ENCODE data around the gene FCRL6.

FCRL6 gene

GRCh38 chr1:159835862-159836525 lies 33.8 kb downstream of the FCRL6 start:
- peaks cover 10% of the 10 kb centered on the region; the same call in 1 of the 2 replicates for H3K4me1 ChIP-seq (ENCODE audit: control insufficient read depth, insufficient read depth, low read length)
- no peaks in the 10 kb centered on the region for H3K36me3 ChIP-seq (ENCODE audit: control insufficient read depth, insufficient read depth, low read length)
- no peak overlapping the region for H3K9ac ChIP-seq (ENCODE audit: low read depth, low read length)
- H3K27ac ChIP-seq (ENCODE audit: low read depth, low read length): no peak overlapping the region
- peaks cover 12% of the 10 kb centered on the region for H3K27me3 ChIP-seq (ENCODE audit: control insufficient read depth, insufficient read depth, low read length)
- no peak overlapping the region for H3K4me3 ChIP-seq (ENCODE audit: low read depth, low read length)
- no peaks in the 10 kb centered on the region for H3K9me3 ChIP-seq (ENCODE audit: control insufficient read depth, insufficient read depth, low read length)

- no peak overlapping the region for H3K9ac ChIP-seq (ENCODE audit: low read depth, low read length)
- H3K36me3 ChIP-seq (ENCODE audit: control insufficient read depth, insufficient read depth, low read length): no peaks in the 10 kb centered on the region
- no peak overlapping the region for H3K4me3 ChIP-seq (ENCODE audit: low read depth, low read length)
- peaks cover 7% of the 10 kb centered on the region; the same call in 1 of the 2 replicates for H3K27me3 ChIP-seq (ENCODE audit: control insufficient read depth, insufficient read depth, low read length)
- no peaks in the 10 kb centered on the region for H3K9me3 ChIP-seq (ENCODE audit: control insufficient read depth, insufficient read depth, low read length)
- no peak overlapping the region for H3K27ac ChIP-seq (ENCODE audit: low read depth, low read length)
- H3K4me1 ChIP-seq (ENCODE audit: control insufficient read depth, insufficient read depth, low read length): no peaks in the 10 kb centered on the region
These were observed 36.6 kb downstream of the FCRL6 start for GRCh38 chr1:159838715-159839114.

GRCh38 chr1:159839116-159839849 lies 37.1 kb downstream of the FCRL6 start:
- H3K9ac ChIP-seq (ENCODE audit: low read depth, low read length): no peak overlapping the region
- H3K27me3 ChIP-seq (ENCODE audit: control insufficient read depth, insufficient read depth, low read length): 0 out of 2 replicates have a peak, but pooled peaks cover 5% of the 10 kb centered on the region
- no peaks in the 10 kb centered on the region for H3K9me3 ChIP-seq (ENCODE audit: control insufficient read depth, insufficient read depth, low read length)
- no peaks in the 10 kb centered on the region for H3K4me1 ChIP-seq (ENCODE audit: control insufficient read depth, insufficient read depth, low read length)
- no peak overlapping the region for H3K27ac ChIP-seq (ENCODE audit: low read depth, low read length)
- no peaks in the 10 kb centered on the region for H3K36me3 ChIP-seq (ENCODE audit: control insufficient read depth, insufficient read depth, low read length)
- no peak overlapping the region for H3K4me3 ChIP-seq (ENCODE audit: low read depth, low read length)

GRCh38 chr1:159841749-159842148 lies 39.6 kb downstream of the FCRL6 start:
- H3K36me3 ChIP-seq (ENCODE audit: control insufficient read depth, insufficient read depth, low read length): no peaks in the 10 kb centered on the region
- H3K27ac ChIP-seq (ENCODE audit: low read depth, low read length): no peak overlapping the region
- no peaks in the 10 kb centered on the region for H3K27me3 ChIP-seq (ENCODE audit: control insufficient read depth, insufficient read depth, low read length)
- H3K9ac ChIP-seq (ENCODE audit: low read depth, low read length): no peak overlapping the region
- no peaks in the 10 kb centered on the region for H3K4me1 ChIP-seq (ENCODE audit: control insufficient read depth, insufficient read depth, low read length)
- H3K4me3 ChIP-seq (ENCODE audit: low read depth, low read length): no peak overlapping the region
- no peaks in the 10 kb centered on the region for H3K9me3 ChIP-seq (ENCODE audit: control insufficient read depth, insufficient read depth, low read length)

- no peak overlapping the region for H3K9ac ChIP-seq (ENCODE audit: low read depth, low read length)
These were observed 41.3 kb downstream of the FCRL6 start for GRCh38 chr1:159843459-159843858.

GRCh38 chr1:159845751-159846629 lies 43.8 kb downstream of the FCRL6 start:
- Histone ChIP-seq H3K9me3 (ENCODE audit: control insufficient read depth, insufficient read depth, low read length) (no peaks in the 10 kb centered on the region), H3K27me3 (ENCODE audit: control insufficient read depth, insufficient read depth, low read length) (no peaks in the 10 kb centered on the region), H3K36me3 (ENCODE audit: control insufficient read depth, insufficient read depth, low read length) (no peaks in the 10 kb centered on the region), H3K4me3 (ENCODE audit: low read depth, low read length) (no peak overlapping the region), H3K9ac (ENCODE audit: low read depth, low read length) (no peak overlapping the region), H3K27ac (ENCODE audit: low read depth, low read length) (no peak overlapping the region), H3K4me1 (ENCODE audit: control insufficient read depth, insufficient read depth, low read length) (no peaks in the 10 kb centered on the region)

More at GRCh38 chr1:159843459-159843858, 41.3 kb downstream of the FCRL6 start:
- Histone ChIP-seq H3K36me3 (ENCODE audit: control insufficient read depth, insufficient read depth, low read length) (no peaks in the 10 kb centered on the region), H3K9me3 (ENCODE audit: control insufficient read depth, insufficient read depth, low read length) (no peaks in the 10 kb centered on the region), H3K27ac (ENCODE audit: low read depth, low read length) (no peak overlapping the region), H3K4me3 (ENCODE audit: low read depth, low read length) (no peak overlapping the region), H3K27me3 (ENCODE audit: control insufficient read depth, insufficient read depth, low read length) (no peaks in the 10 kb centered on the region), H3K4me1 (ENCODE audit: control insufficient read depth, insufficient read depth, low read length) (no peaks in the 10 kb centered on the region)

- no peak overlapping the region for H3K27ac ChIP-seq (ENCODE audit: low read depth, low read length)
These were observed 45.1 kb downstream of the FCRL6 start for GRCh38 chr1:159847231-159847630.

GRCh38 chr1:159848326-159848725 lies 46.2 kb downstream of the FCRL6 start:
- Histone ChIP-seq H3K4me3 (ENCODE audit: low read depth, low read length) (no peak overlapping the region), H3K36me3 (ENCODE audit: control insufficient read depth, insufficient read depth, low read length) (no peaks in the 10 kb centered on the region), H3K9me3 (ENCODE audit: control insufficient read depth, insufficient read depth, low read length) (no peaks in the 10 kb centered on the region), H3K27me3 (ENCODE audit: control insufficient read depth, insufficient read depth, low read length) (peaks cover 8% of the 10 kb centered on the region), H3K9ac (ENCODE audit: low read depth, low read length) (no peak overlapping the region), H3K27ac (ENCODE audit: low read depth, low read length) (no peak overlapping the region), H3K4me1 (ENCODE audit: control insufficient read depth, insufficient read depth, low read length) (no peaks in the 10 kb centered on the region)

More at GRCh38 chr1:159847231-159847630, 45.1 kb downstream of the FCRL6 start:
- no peak overlapping the region for H3K9ac ChIP-seq (ENCODE audit: low read depth, low read length)
- no peaks in the 10 kb centered on the region for H3K36me3 ChIP-seq (ENCODE audit: control insufficient read depth, insufficient read depth, low read length)
- no peaks in the 10 kb centered on the region for H3K9me3 ChIP-seq (ENCODE audit: control insufficient read depth, insufficient read depth, low read length)
- H3K27me3 ChIP-seq (ENCODE audit: control insufficient read depth, insufficient read depth, low read length): no peaks in the 10 kb centered on the region
- H3K4me3 ChIP-seq (ENCODE audit: low read depth, low read length): no peak overlapping the region
- H3K4me1 ChIP-seq (ENCODE audit: control insufficient read depth, insufficient read depth, low read length): no peaks in the 10 kb centered on the region

- H3K27me3 ChIP-seq (ENCODE audit: control insufficient read depth, insufficient read depth, low read length): peaks cover 23% of the 10 kb centered on the region
- H3K9me3 ChIP-seq (ENCODE audit: control insufficient read depth, insufficient read depth, low read length): no peaks in the 10 kb centered on the region
- H3K36me3 ChIP-seq (ENCODE audit: control insufficient read depth, insufficient read depth, low read length): no peaks in the 10 kb centered on the region
- H3K4me1 ChIP-seq (ENCODE audit: control insufficient read depth, insufficient read depth, low read length): no peaks in the 10 kb centered on the region
- no peak overlapping the region for H3K4me3 ChIP-seq (ENCODE audit: low read depth, low read length)
- H3K27ac ChIP-seq (ENCODE audit: low read depth, low read length): peak overlapping the region; percentile 60
- no peak overlapping the region for H3K9ac ChIP-seq (ENCODE audit: low read depth, low read length)
These were observed 47.6 kb downstream of the FCRL6 start for GRCh38 chr1:159849626-159850366.

GRCh38 chr1:159851407-159851806 lies 49.2 kb downstream of the FCRL6 start:
- H3K27me3 ChIP-seq (ENCODE audit: control insufficient read depth, insufficient read depth, low read length): peaks cover 39% of the 10 kb centered on the region

More at GRCh38 chr1:159851407-159851806, 49.2 kb downstream of the FCRL6 start:
- no peak overlapping the region for H3K9ac ChIP-seq (ENCODE audit: low read depth, low read length)
- H3K9me3 ChIP-seq (ENCODE audit: control insufficient read depth, insufficient read depth, low read length): no peaks in the 10 kb centered on the region
- no peak overlapping the region for H3K27ac ChIP-seq (ENCODE audit: low read depth, low read length)
- no peak overlapping the region for H3K4me3 ChIP-seq (ENCODE audit: low read depth, low read length)
- no peaks in the 10 kb centered on the region for H3K4me1 ChIP-seq (ENCODE audit: control insufficient read depth, insufficient read depth, low read length)
- H3K36me3 ChIP-seq (ENCODE audit: control insufficient read depth, insufficient read depth, low read length): no peaks in the 10 kb centered on the region
